Erythroblast (primary cell): ENCODE measurements around the gene PRICKLE4.

Experiments used
- GATA1 ChIP-seq: IDR thresholded peaks from 2 replicates; pipeline ENCODE4 v1.6.1; 2011; ENCODE audit warnings: low read depth, mild to moderate bottlenecking, control low read depth, low read length, moderate library complexity
- POLR2A ChIP-seq: IDR thresholded peaks from 2 replicates; pipeline ENCODE4 v1.6.1; 2011; ENCODE audit warnings: mild to moderate bottlenecking, low read length

GRCh38 chr6:41746107-41746506 lies 34.5 kb upstream of the PRICKLE4 start:
- no peak for TF ChIP-seq POLR2A
- TF ChIP-seq GATA1, result no peak
